ENCODE data around the gene PKIB. TPM values are rescaled to one million over a fixed set of nuclear protein-coding genes. Genes with fewer than 3 reads are reported as not detected.

Gene PKIB
- total and polyA plus RNA-seq, 4 donors = 2.5 to 5.1 (median 3.0) TPM

DNA sequence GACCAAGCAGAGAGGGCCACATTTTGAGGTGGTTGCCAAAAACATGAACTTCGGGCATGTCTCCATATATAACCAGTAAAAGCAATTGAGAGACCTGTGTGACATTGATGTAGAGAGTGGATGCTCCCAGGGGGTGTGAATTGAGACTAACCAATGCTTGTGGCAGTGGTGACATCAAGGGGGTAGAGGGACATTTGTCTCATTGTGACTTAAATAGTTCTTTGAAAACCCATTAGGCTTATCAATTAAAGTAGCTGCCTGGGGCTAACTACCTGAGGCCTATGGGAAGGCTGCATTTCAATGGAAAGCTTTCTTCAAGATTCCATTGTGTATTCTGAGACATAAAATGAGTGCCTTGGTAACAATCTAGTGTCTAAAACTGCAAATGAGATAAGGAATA is 87.3 kb downstream of the PKIB start:
- Histone ChIP-seq H3K36me3 (ENCODE audit: control insufficient read depth in 4 of 4, insufficient read depth in 3 of 4, low read depth in 1 of 4, low read length in 3 of 4) (no peaks in the 10 kb centered on the region), H3K4me1 (ENCODE audit: control insufficient read depth in 4 of 4, insufficient read depth in 4 of 4, low read length in 3 of 4) (no peaks in the 10 kb centered on the region), H3K4me3 (ENCODE audit: low read depth in 1 of 3, low read length in 3 of 3) (no peak overlapping the region), H3K9me3 (ENCODE audit: control insufficient read depth in 4 of 4, low read length in 3 of 4) (no peaks in the 10 kb centered on the region), H3K9ac (ENCODE audit: low read depth in 1 of 2, low read length in 2 of 2) (no peak overlapping the region), H3K27me3 (ENCODE audit: control insufficient read depth in 4 of 4, insufficient read depth in 4 of 4, low read length in 3 of 4) (no peaks in the 10 kb centered on the region), H3K27ac (ENCODE audit: low read depth in 1 of 2, low read length in 2 of 2) (no peak overlapping the region)
- WGBS = 88% methylated on average over 1 of the region's 1 CpG
- no peak for DNase-seq (ENCODE audit: low spot score)
- TF ChIP-seq GABPA (IDR thresholded peaks at IDR 0.05 in 1 of 2, conservative IDR thresholded peaks at IDR 0.05 in 1 of 2) = no peak
- no peak for TF ChIP-seq FOXA1 (IDR thresholded peaks at IDR 0.05)
- no peak for TF ChIP-seq SP1 (IDR thresholded peaks at IDR 0.05)
- no peak for TF ChIP-seq ATF3 (IDR thresholded peaks at IDR 0.05)
- no peak for TF ChIP-seq HNF4G (IDR thresholded peaks at IDR 0.05)

GRCh38 chr6:122701666-122702065 is 91.5 kb downstream of the PKIB start:
- Histone ChIP-seq H3K4me3 (ENCODE audit: low read depth in 1 of 3, low read length in 3 of 3) (no peak overlapping the region), H3K27me3 (ENCODE audit: control insufficient read depth in 4 of 4, insufficient read depth in 4 of 4, low read length in 3 of 4) (no peaks in the 10 kb centered on the region), H3K9ac (ENCODE audit: low read depth in 1 of 2, low read length in 2 of 2) (no peak overlapping the region), H3K9me3 (ENCODE audit: control insufficient read depth in 4 of 4, low read length in 3 of 4) (no peaks in the 10 kb centered on the region), H3K27ac (ENCODE audit: low read depth in 1 of 2, low read length in 2 of 2) (no peak overlapping the region), H3K36me3 (ENCODE audit: control insufficient read depth in 4 of 4, insufficient read depth in 3 of 4, low read depth in 1 of 4, low read length in 3 of 4) (no peaks in the 10 kb centered on the region), H3K4me1 (ENCODE audit: control insufficient read depth in 4 of 4, insufficient read depth in 4 of 4, low read length in 3 of 4) (no peaks in the 10 kb centered on the region)
- WGBS = 98% methylated on average over 1 of the region's 1 CpG
- TF ChIP-seq ZBTB33 (IDR thresholded peaks at IDR 0.05) = no peak
- TF ChIP-seq RAD21 (IDR thresholded peaks at IDR 0.05) = no peak
- no peak for TF ChIP-seq FOXA2 (IDR thresholded peaks at IDR 0.05)
- no peak for TF ChIP-seq FOXA1 (IDR thresholded peaks at IDR 0.05)
- no peak for TF ChIP-seq HNF4G (IDR thresholded peaks at IDR 0.05)
- TF ChIP-seq YY1 (IDR thresholded peaks at IDR 0.05) = no peak
- TF ChIP-seq SP1 (IDR thresholded peaks at IDR 0.05) = no peak
- no peak for TF ChIP-seq HNF4A (conservative IDR thresholded peaks at IDR 0.05)
- TF ChIP-seq MAX (IDR thresholded peaks at IDR 0.05) = no peak
- TF ChIP-seq, protein P1, sequence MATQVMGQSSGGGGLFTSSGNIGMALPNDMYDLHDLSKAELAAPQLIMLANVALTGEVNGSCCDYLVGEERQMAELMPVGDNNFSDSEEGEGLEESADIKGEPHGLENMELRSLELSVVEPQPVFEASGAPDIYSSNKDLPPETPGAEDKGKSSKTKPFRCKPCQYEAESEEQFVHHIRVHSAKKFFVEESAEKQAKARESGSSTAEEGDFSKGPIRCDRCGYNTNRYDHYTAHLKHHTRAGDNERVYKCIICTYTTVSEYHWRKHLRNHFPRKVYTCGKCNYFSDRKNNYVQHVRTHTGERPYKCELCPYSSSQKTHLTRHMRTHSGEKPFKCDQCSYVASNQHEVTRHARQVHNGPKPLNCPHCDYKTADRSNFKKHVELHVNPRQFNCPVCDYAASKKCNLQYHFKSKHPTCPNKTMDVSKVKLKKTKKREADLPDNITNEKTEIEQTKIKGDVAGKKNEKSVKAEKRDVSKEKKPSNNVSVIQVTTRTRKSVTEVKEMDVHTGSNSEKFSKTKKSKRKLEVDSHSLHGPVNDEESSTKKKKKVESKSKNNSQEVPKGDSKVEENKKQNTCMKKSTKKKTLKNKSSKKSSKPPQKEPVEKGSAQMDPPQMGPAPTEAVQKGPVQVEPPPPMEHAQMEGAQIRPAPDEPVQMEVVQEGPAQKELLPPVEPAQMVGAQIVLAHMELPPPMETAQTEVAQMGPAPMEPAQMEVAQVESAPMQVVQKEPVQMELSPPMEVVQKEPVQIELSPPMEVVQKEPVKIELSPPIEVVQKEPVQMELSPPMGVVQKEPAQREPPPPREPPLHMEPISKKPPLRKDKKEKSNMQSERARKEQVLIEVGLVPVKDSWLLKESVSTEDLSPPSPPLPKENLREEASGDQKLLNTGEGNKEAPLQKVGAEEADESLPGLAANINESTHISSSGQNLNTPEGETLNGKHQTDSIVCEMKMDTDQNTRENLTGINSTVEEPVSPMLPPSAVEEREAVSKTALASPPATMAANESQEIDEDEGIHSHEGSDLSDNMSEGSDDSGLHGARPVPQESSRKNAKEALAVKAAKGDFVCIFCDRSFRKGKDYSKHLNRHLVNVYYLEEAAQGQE (IDR thresholded peaks at IDR 0.05) = no peak
- TF ChIP-seq ATF3 (IDR thresholded peaks at IDR 0.05) = no peak
- TF ChIP-seq, protein P2, sequence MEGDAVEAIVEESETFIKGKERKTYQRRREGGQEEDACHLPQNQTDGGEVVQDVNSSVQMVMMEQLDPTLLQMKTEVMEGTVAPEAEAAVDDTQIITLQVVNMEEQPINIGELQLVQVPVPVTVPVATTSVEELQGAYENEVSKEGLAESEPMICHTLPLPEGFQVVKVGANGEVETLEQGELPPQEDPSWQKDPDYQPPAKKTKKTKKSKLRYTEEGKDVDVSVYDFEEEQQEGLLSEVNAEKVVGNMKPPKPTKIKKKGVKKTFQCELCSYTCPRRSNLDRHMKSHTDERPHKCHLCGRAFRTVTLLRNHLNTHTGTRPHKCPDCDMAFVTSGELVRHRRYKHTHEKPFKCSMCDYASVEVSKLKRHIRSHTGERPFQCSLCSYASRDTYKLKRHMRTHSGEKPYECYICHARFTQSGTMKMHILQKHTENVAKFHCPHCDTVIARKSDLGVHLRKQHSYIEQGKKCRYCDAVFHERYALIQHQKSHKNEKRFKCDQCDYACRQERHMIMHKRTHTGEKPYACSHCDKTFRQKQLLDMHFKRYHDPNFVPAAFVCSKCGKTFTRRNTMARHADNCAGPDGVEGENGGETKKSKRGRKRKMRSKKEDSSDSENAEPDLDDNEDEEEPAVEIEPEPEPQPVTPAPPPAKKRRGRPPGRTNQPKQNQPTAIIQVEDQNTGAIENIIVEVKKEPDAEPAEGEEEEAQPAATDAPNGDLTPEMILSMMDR (IDR thresholded peaks at IDR 0.05; ENCODE audit: low read depth, low read length, missing input control) = no peak
- TF ChIP-seq NR2F2 (IDR thresholded peaks at IDR 0.05) = no peak
- TF ChIP-seq GABPA (IDR thresholded peaks at IDR 0.05 in 1 of 2, conservative IDR thresholded peaks at IDR 0.05 in 1 of 2) = no peak
- no peak for TF ChIP-seq TAF1 (conservative IDR thresholded peaks at IDR 0.05)
- TF ChIP-seq RXRA (IDR thresholded peaks at IDR 0.05) = no peak
- no peak for TF ChIP-seq EGR1 (IDR thresholded peaks at IDR 0.05; ENCODE audit: low read depth in 2 of 2)
- TF ChIP-seq JUND (IDR thresholded peaks at IDR 0.05) = no peak
- no peak for DNase-seq (ENCODE audit: low spot score)
